Activated effector memory CD4-positive, alpha-beta T cell treated with Interleukin-2 at 50 U/mL for 16 hours (primary cell): ENCODE results near the gene SPATA6.

Source experiments
- DNase-seq: peaks from one replicate; pipeline ENCODE4 v3.0.0-alpha.2; 2020

The SPATA6 gene

GRCh38 chr1:48248356-48248755 lies 223.6 kb downstream of the SPATA6 start:
- no peak for DNase-seq

- DNase-seq, result no peak
Measured at GRCh38 chr1:48246727-48247126, 225.3 kb downstream of the SPATA6 start.
